GM23248 (cell line): ENCODE results near the gene PRICKLE1. TPM values are rescaled to one million over a fixed set of nuclear protein-coding genes. Genes with fewer than 3 reads are reported as not detected.

Experiments used
- DNase-seq: peaks from one replicate; pipeline ENCODE4 v3.0.0-alpha.2; 2015
- H2AFZ ChIP-seq: fragments of 200-600 bp; sonication (generic); 2 replicates; pipeline ENCODE4 v1.6.1; 2016; ENCODE audit warnings: antibody characterized with exemption
- H3F3A ChIP-seq: fragments of 200-600 bp; sonication (generic); 2 replicates; pipeline ENCODE4 v1.6.1; 2016; ENCODE audit warnings: mild to moderate bottlenecking, antibody characterized with exemption, mixed run types; ENCODE audit not compliant: insufficient read depth
- H3K27ac ChIP-seq: fragments of 200-600 bp; sonication (generic); 2 replicates; pipeline ENCODE4 v1.5.1; 2016; ENCODE audit warnings: mild to moderate bottlenecking
- H3K27me3 ChIP-seq: fragments of 200-600 bp; sonication (generic); replicated peaks from 2 replicates; pipeline ENCODE4 v1.6.1; 2016; ENCODE audit warnings: mild to moderate bottlenecking; ENCODE audit not compliant: insufficient read depth
- H3K36me3 ChIP-seq: fragments of 200-600 bp; sonication (generic); 2 replicates; pipeline ENCODE4 v1.6.1; 2016; ENCODE audit warnings: low read depth, mild to moderate bottlenecking
- H3K4me1 ChIP-seq: fragments of 200-600 bp; sonication (generic); 2 replicates; pipeline ENCODE4 v1.6.1; 2016; ENCODE audit warnings: mild to moderate bottlenecking; ENCODE audit not compliant: insufficient read depth
- H3K4me2 ChIP-seq: fragments of 200-600 bp; sonication (generic); one replicate; pipeline ENCODE4 v1.6.1; 2016; ENCODE audit warnings: mild to moderate bottlenecking; ENCODE audit not compliant: unreplicated experiment
- H3K4me3 ChIP-seq: fragments of 200-600 bp; sonication (generic); 2 replicates; pipeline ENCODE4 v1.5.1; 2016; ENCODE audit warnings: mild to moderate bottlenecking
- H3K79me2 ChIP-seq: fragments of 200-600 bp; sonication (generic); 2 replicates; pipeline ENCODE4 v1.6.1; 2016; ENCODE audit warnings: mild to moderate bottlenecking; ENCODE audit not compliant: insufficient read depth
- H3K9ac ChIP-seq: fragments of 200-600 bp; sonication (generic); 2 replicates; pipeline ENCODE4 v1.6.1; 2016; ENCODE audit warnings: mild to moderate bottlenecking
- H3K9me2 ChIP-seq: fragments of 200-600 bp; sonication (generic); 2 replicates; pipeline ENCODE4 v1.6.1; 2016; ENCODE audit warnings: mixed run types, mild to moderate bottlenecking, moderate library complexity; ENCODE audit not compliant: insufficient read depth
- H3K9me3 ChIP-seq: fragments of 200-600 bp; sonication (generic); one replicate; pipeline ENCODE4 v1.6.1; 2017; ENCODE audit warnings: low read depth
- H4K20me1 ChIP-seq: fragments of 200-600 bp; sonication (generic); 2 replicates; pipeline ENCODE4 v1.6.0; 2016; ENCODE audit not compliant: insufficient read depth
- EZH2 ChIP-seq: fragments of 200-600 bp; sonication (generic); IDR thresholded peaks from 2 replicates; pipeline ENCODE4 v1.6.1; 2018; ENCODE audit warnings: antibody characterized with exemption, mild to moderate bottlenecking; ENCODE audit not compliant: insufficient read depth, poor library complexity, severe bottlenecking
- EZH2phosphoT487 ChIP-seq: fragments of 200-600 bp; sonication (generic); IDR thresholded peaks from 2 replicates; pipeline ENCODE4 v1.6.1; 2018; ENCODE audit warnings: antibody characterized with exemption, moderate library complexity, mild to moderate bottlenecking, low read depth; ENCODE audit not compliant: insufficient read depth
- WGBS, 2 experiments: methylation state at CpG; one replicate each; pipeline ENCODE4 v1.1.6; 2015 to 2017; ENCODE audit warnings: low lambda C conversion rate in 2 of 2, low coverage in 1 of 2; ENCODE audit errors: missing lambda C conversion rate in 2 of 2; 5-methylcytosine and 5-hydroxymethylcytosine counted together
- in situ Hi-C: fragments of 300-500 bp; cut with MboI; formaldehyde crosslinking; loops from 2 replicates; pipeline ENCODE4 v1.15.0; 2020
- polyA plus RNA-seq: library from polyadenylated mRNA; unstranded; fragments of >200 nt; fragmentation: Nextera tagmentation; extraction: Ambion mirVana; gene quantifications from 2 replicates; pipeline ENCODE4 v1.2.1, GENCODE V29; 2016
- total RNA-seq: library from RNA; depleted of rRNA; stranded (reverse); fragments of >200 nt; shearing (Covaris generic); gene quantifications from 2 replicates; pipeline ENCODE4 v1.2.3, GENCODE V29; 2014

Gene PRICKLE1
- total and polyA plus RNA-seq, 2 experiments from 2014 or later: 12.9 to 25.7 TPM

- H3K36me3 ChIP-seq: peaks cover 6% of the 10 kb centered on the region; the same call in 1 of the 2 replicates
- H3K4me1 ChIP-seq: peaks cover 61% of the 10 kb centered on the region
- H3F3A ChIP-seq: peaks cover 40% of the 10 kb centered on the region
- H3K9me3 ChIP-seq: no peaks in the 10 kb centered on the region
- WGBS, 2 experiments: 94 to 98% methylated on average over 3 of the region's 3 CpGs
- no peak overlapping the region for H3K4me3 ChIP-seq
- in situ Hi-C loops: loop anchor here (10.0 kb wide), 1 partner anchor 860 kb away; no protein-coding TSS in a partner anchor
- peak overlapping the region; percentile 35 for H3K4me2 ChIP-seq
- no peaks in the 10 kb centered on the region for H3K9me2 ChIP-seq
- no peak overlapping the region for H3K27ac ChIP-seq
- H3K79me2 ChIP-seq: peaks cover 82% of the 10 kb centered on the region
- no peak overlapping the region for H3K9ac ChIP-seq
- no peak overlapping the region for H2AFZ ChIP-seq
- no peak for DNase-seq
- H3K27me3 ChIP-seq: no peaks in the 10 kb centered on the region
- TF ChIP-seq EZH2 (no peak), EZH2phosphoT487 (no peak)
- no peaks in the 10 kb centered on the region for H4K20me1 ChIP-seq
Measured at GRCh38 chr12:42475106-42475505, 114.4 kb downstream of the PRICKLE1 start.

GRCh38 chr12:42474391-42474790 lies 115.2 kb downstream of the PRICKLE1 start:
- peak overlapping the region; percentile 35 for H3K4me2 ChIP-seq
- 3 to 13% methylated on average over 2 of the region's 2 CpGs for WGBS, 2 experiments
- TF ChIP-seq EZH2phosphoT487: no peak
- no peak for TF ChIP-seq EZH2
- in situ Hi-C loops: loop anchor here (10.0 kb wide), 1 partner anchor 860 kb away; no protein-coding TSS in a partner anchor
- DNase-seq: peak; percentile 82
- no peaks in the 10 kb centered on the region for H3K27me3 ChIP-seq
- peaks cover 58% of the 10 kb centered on the region for H3K4me1 ChIP-seq
- H3F3A ChIP-seq: peaks cover 40% of the 10 kb centered on the region
- no peaks in the 10 kb centered on the region for H3K9me3 ChIP-seq
- no peaks in the 10 kb centered on the region for H4K20me1 ChIP-seq
- H3K9me2 ChIP-seq: no peaks in the 10 kb centered on the region
- no peak overlapping the region for H3K9ac ChIP-seq
- H2AFZ ChIP-seq: no peak overlapping the region
- H3K4me3 ChIP-seq: no peak overlapping the region
- peaks cover 82% of the 10 kb centered on the region for H3K79me2 ChIP-seq
- peaks cover 13% of the 10 kb centered on the region for H3K36me3 ChIP-seq
- peak overlapping the region; percentile 64; the same call in 1 of the 2 replicates for H3K27ac ChIP-seq

GRCh38 chr12:42473561-42473960 lies 116.0 kb downstream of the PRICKLE1 start:
- Histone ChIP-seq H4K20me1 (no peaks in the 10 kb centered on the region), H3K9me3 (no peaks in the 10 kb centered on the region), H3K36me3 (peaks cover 22% of the 10 kb centered on the region), H3K27me3 (no peaks in the 10 kb centered on the region), H3K79me2 (peaks cover 82% of the 10 kb centered on the region), H3K9ac (peak overlapping the region; percentile 12; the same call in 1 of the 2 replicates), H3K9me2 (no peaks in the 10 kb centered on the region), H3K4me1 (peaks cover 55% of the 10 kb centered on the region), H2AFZ (no peak overlapping the region), H3K27ac (peak overlapping the region; percentile 64), H3K4me3 (no peak overlapping the region), H3F3A (peaks cover 42% of the 10 kb centered on the region), H3K4me2 (peak overlapping the region; percentile 16)
- in situ Hi-C loops: loop anchor here (10.0 kb wide), 1 partner anchor 861 kb away; no protein-coding TSS in a partner anchor
- no peak for DNase-seq
- WGBS, 2 experiments: 35 to 48% methylated on average over 1 of the region's 1 CpG
- TF ChIP-seq EZH2phosphoT487: no peak
- no peak for TF ChIP-seq EZH2

GRCh38 chr12:42473130-42473529 lies 116.4 kb downstream of the PRICKLE1 start:
- Histone ChIP-seq H3K4me1 (peaks cover 50% of the 10 kb centered on the region), H2AFZ (no peak overlapping the region), H3K27ac (peak overlapping the region; percentile 64), H3F3A (peaks cover 44% of the 10 kb centered on the region), H3K36me3 (peaks cover 26% of the 10 kb centered on the region), H3K9ac (peak overlapping the region; percentile 12; the same call in 1 of the 2 replicates), H3K27me3 (no peaks in the 10 kb centered on the region), H3K9me2 (no peaks in the 10 kb centered on the region), H3K79me2 (peaks cover 77% of the 10 kb centered on the region), H3K9me3 (no peaks in the 10 kb centered on the region), H3K4me3 (no peak overlapping the region), H3K4me2 (peak overlapping the region; percentile 55), H4K20me1 (no peaks in the 10 kb centered on the region)
- DNase-seq: peak; percentile 88
- WGBS, 2 experiments: 0% methylated on average over 1 of the region's 1 CpG
- in situ Hi-C loops: loop anchor here (10.0 kb wide), 1 partner anchor 862 kb away; no protein-coding TSS in a partner anchor
- TF ChIP-seq EZH2phosphoT487: peak; percentile 88
- TF ChIP-seq EZH2: no peak
